HG02973 (cell line): Measurements from ENCODE around the gene DNAJC21.
"Not testable (repeated sequence)": the region's sequence is repeated elsewhere in the genome, so short reads cannot be mapped to it uniquely, and the experiment has no call there.

Source experiments
- ATAC-seq: cut with Tn5 transposase; IDR thresholded peaks from one replicate; pipeline ENCODE4 v1.9.1; 2021; ENCODE audit warnings: moderate library complexity; ENCODE audit not compliant: unreplicated experiment

DNAJC21 gene

GRCh38 chr5:34923256-34923655 is 6.1 kb upstream of the DNAJC21 start:
- ATAC-seq = not testable (repeated sequence)

- ATAC-seq = peak; percentile 60
Observed at GRCh38 chr5:34923694-34924461, 5.5 kb upstream of the DNAJC21 start.

- ATAC-seq = no peak
Observed at GRCh38 chr5:34924462-34924765, 4.9 kb upstream of the DNAJC21 start.

- no peak for ATAC-seq
Observed at GRCh38 chr5:34926318-34926888, 3.0 kb upstream of the DNAJC21 start.

- ATAC-seq = no peak
Observed at GRCh38 chr5:34927785-34928184, 1.6 kb upstream of the DNAJC21 start.

GRCh38 chr5:34928267-34928666 is 1.1 kb upstream of the DNAJC21 start:
- ATAC-seq = no peak

- ATAC-seq = peak; percentile 75
Observed at GRCh38 chr5:34929720-34930461, 532 bp downstream of the DNAJC21 start.

- ATAC-seq = no peak
Observed at GRCh38 chr5:34930462-34930844, 1.1 kb downstream of the DNAJC21 start.

GRCh38 chr5:34930870-34931269 is 1.5 kb downstream of the DNAJC21 start:
- no peak for ATAC-seq

GRCh38 chr5:34932947-34933346 is 3.6 kb downstream of the DNAJC21 start:
- ATAC-seq = no peak

- ATAC-seq = no peak
Observed at GRCh38 chr5:34941936-34942335, 12.6 kb downstream of the DNAJC21 start.

- ATAC-seq = no peak
Observed at GRCh38 chr5:34944044-34944443, 14.7 kb downstream of the DNAJC21 start.

- ATAC-seq = no peak
Observed at GRCh38 chr5:34944460-34945047, 15.2 kb downstream of the DNAJC21 start.

- ATAC-seq = no peak
Observed at GRCh38 chr5:34957321-34957720, 28.0 kb downstream of the DNAJC21 start.

GRCh38 chr5:34957857-34958690 is 28.7 kb downstream of the DNAJC21 start:
- ATAC-seq = no peak

GRCh38 chr5:34959323-34959722 is 30.0 kb downstream of the DNAJC21 start:
- peak; percentile 95 for ATAC-seq

GRCh38 chr5:34967540-34967939 is 38.2 kb downstream of the DNAJC21 start:
- ATAC-seq = no peak

- no peak for ATAC-seq
Observed at GRCh38 chr5:34968258-34968657, 38.9 kb downstream of the DNAJC21 start.

GRCh38 chr5:34970552-34970951 is 41.2 kb downstream of the DNAJC21 start:
- no peak for ATAC-seq

GRCh38 chr5:34971655-34972054 is 42.3 kb downstream of the DNAJC21 start:
- ATAC-seq = not testable (repeated sequence)

GRCh38 chr5:34976347-34976746 is 47.0 kb downstream of the DNAJC21 start:
- ATAC-seq = no peak
